ENCODE data around the gene BRSK1.

DNA sequence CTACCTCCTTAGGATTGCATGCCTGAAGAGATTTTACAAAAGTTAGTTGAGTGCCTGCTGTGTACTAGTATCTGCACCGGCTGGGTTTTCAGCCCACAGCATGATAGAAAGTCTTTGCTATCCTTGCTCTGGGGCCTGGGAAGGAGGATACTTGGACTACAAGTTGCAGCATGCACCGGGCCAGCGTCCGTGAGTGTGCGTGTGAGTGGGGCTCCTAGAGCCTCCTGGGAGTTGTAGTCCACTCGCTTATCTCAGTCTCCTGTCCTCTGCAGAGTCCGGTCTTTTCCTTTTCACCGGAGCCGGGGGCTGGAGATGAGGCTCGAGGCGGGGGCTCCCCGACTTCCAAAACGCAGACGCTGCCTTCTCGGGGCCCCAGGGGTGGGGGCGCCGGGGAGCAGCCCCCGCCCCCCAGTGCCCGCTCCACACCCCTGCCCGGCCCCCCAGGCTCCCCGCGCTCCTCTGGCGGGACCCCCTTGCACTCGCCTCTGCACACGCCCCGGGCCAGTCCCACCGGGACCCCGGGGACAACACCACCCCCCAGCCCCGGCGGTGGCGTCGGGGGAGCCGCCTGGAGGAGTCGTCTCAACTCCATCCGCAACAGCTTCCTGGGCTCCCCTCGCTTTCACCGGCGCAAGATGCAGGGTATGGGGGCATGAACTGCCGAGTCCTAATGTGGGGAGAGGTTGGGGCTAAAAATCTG, 20.6 kb downstream of the BRSK1 start:
- TF ChIP-seq, protein P1, sequence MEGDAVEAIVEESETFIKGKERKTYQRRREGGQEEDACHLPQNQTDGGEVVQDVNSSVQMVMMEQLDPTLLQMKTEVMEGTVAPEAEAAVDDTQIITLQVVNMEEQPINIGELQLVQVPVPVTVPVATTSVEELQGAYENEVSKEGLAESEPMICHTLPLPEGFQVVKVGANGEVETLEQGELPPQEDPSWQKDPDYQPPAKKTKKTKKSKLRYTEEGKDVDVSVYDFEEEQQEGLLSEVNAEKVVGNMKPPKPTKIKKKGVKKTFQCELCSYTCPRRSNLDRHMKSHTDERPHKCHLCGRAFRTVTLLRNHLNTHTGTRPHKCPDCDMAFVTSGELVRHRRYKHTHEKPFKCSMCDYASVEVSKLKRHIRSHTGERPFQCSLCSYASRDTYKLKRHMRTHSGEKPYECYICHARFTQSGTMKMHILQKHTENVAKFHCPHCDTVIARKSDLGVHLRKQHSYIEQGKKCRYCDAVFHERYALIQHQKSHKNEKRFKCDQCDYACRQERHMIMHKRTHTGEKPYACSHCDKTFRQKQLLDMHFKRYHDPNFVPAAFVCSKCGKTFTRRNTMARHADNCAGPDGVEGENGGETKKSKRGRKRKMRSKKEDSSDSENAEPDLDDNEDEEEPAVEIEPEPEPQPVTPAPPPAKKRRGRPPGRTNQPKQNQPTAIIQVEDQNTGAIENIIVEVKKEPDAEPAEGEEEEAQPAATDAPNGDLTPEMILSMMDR (conservative IDR thresholded peaks at IDR 0.05 in 1 of 2, IDR thresholded peaks at IDR 0.05 in 1 of 2; ENCODE audit: low read depth in 1 of 2, low read length in 2 of 2), result no peak
- no peak for TF ChIP-seq EZH2 (IDR thresholded peaks at IDR 0.05; ENCODE audit: low read length, missing control alignments)

All from fibroblast of lung (primary cell).